ENCODE measurements around the gene NPAS3.

The NPAS3 gene

DNA sequence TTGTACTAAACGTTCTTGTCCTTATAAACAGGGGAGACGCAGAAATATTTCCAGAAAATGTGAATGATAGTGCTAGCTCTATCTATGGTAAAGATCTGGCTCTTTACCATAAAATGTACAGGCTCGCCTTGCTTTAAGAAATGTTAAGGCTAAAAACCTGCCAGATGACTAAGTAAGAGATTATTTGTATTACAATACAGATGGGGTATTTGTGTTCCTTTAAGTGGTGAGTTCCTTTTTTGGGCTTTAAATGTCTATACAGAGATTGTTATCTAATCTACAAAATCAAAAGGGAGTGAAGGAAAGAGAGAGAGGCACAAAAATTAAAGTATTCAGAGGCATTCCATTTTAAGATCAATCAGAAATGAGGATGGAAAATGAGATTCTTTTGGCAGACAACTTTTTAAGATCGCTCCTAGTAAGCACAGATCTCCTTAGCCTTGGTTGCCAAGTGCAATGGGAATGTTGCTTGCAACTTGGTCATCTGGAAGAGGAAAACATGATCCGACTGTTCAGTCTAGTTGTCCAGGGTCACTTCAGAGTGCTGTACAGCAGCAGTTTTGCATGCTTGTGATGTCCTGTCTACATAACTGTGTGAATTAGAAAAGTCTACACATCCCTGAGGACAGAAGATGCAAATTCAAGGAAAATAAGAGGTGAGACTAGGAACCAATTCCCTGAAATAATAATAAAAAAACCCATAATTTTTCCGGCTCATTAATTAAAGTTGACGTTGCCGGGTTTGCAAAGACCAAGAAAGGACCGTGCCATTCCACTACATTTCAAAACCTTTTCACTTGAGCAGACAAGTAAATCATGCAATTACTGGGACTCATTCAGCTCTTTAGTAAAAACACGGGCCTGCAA lies 631.4 kb downstream of the NPAS3 start:
- in situ Hi-C loops (cut with MboI; ENCODE audit: low sequenced_read_pairs): no loop called here

DNA sequence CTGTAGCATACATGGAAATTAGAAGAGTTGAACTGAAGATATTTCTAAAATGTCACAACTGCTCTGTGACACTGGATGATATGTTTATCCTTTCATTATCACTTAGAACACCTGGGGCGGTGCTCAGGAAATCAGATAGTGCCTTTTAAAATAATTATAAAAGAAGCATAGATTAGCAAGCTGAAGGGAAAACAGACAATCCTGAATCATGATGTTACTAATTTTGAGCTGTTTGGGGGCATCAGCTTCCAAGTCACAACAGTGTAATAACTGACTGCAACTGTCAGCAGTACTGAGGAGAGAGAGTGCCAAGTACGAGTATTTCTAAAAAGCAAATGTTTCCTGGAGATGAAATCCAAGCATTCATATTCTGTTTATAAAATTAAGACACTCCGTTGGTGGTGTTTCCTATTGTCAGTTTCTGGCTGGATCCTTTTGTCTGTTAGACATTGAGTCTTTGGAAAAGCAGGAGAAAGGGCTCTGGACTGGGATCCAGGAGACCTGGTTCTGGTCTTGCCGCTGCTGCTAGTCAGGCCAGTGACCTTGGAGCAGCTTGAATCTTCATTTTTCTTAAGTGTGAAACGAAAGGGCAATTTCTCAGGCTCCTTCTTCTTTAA lies 632.1 kb downstream of the NPAS3 start:
- in situ Hi-C loops (cut with MboI; ENCODE audit: low sequenced_read_pairs): no loop called here

DNA sequence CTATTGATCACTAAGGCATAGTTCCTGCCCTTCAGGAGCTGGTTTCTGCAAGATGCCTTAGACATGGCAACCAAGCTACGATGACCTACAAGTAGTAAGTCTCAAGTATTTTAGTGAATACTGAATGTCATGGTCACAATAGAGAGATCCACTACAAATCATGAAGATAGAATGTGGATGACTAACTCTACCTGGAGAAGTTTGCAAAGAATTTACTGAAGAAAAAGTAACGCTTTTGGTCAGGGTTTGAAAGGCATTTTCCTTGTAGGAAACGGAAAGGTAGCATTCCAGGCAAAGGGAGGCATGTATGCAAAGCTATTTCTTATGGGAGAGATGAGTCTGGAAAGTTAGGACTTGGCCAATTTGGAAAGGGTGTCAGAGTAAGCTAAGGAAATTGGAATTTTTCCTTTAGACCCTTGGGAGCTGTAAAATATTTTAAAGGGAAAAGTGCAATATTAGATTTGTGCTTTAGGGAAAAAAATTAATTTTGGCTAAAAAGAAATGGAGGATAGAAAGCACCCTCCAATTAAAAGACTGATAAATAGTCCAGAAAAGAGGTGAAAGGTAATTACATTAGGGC lies 634.7 kb downstream of the NPAS3 start:
- in situ Hi-C loops (cut with MboI; ENCODE audit: low sequenced_read_pairs): no loop called here

DNA sequence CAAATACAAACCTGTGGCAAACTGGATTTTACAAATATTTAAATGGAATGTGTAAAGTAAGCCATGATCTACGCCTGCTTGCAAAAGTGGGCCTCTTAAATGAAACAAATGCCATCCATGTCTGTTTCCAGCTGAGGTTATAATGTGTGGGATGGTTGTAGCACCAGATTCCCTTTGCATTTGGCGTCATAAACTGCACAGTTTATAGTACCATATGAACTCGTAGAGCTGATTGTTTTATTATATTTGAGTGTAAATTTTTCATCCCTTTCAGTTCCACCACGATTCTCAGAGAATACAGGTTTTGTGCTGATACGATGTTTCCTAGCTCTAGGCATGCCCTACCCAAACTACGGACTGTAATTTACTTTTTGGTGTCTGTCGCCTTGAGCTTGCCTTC lies 637.3 kb downstream of the NPAS3 start:
- in situ Hi-C loops (cut with MboI; ENCODE audit: low sequenced_read_pairs): no loop called here

DNA sequence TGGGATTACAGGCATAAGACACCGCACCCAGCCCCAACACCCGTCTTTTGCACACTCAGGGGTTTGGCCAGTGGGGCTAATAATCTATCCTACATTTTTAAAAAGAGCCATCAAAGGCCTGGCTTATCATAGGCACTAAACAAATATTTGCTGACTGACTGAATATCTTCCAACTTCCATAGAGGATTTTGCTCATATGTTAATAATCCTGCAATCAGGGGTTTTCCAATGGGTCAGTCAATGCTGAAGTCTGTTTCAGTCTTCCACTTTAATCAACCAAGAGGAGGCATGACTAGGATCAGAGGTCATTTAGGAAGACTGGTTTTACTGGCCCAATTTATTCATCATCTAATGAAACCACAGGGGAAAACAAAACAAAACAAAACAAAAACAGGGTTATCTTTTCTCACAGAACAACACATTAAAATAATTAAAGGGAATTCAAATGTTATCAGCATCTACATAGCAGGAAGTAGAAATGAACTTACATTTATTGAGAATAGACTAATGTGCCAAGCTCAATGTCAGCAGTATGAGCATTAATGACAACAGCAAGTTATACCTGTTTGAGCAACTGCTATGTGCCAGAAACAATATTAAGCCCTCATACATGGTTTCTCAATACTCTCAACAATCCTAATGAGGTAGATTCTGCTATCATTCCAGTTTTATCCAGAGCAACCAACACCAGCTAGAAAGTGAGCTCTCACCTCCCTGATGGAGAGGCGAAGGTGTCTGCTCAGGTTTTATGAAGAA lies 640.0 kb downstream of the NPAS3 start:
- in situ Hi-C loops (cut with MboI; ENCODE audit: low sequenced_read_pairs): no loop called here

DNA sequence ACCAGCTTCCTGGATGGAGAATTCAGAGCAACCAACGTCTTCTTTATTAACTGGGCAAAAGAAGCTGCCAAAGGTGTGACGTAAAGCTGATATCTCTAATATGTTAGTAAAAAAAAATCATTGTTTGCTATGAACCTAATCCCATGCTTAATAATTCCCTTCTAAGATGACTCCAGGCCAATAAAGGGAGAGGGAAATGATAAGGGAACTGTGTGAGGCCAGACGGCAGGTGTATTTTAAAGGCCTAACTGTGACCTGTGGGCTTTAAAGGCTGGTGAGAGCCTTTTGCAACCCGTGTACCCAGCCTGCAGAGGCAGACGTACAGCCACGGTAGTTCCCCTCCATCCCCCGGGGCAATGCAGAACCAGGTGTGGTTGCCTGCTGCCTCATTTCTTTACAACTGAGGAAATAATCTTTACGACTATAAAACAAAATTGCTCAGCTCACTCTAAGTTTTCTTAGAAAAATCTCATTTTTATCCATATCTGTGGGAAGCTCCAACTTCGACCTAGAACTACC lies 641.6 kb downstream of the NPAS3 start:
- in situ Hi-C loops (cut with MboI; ENCODE audit: low sequenced_read_pairs): no loop called here

DNA sequence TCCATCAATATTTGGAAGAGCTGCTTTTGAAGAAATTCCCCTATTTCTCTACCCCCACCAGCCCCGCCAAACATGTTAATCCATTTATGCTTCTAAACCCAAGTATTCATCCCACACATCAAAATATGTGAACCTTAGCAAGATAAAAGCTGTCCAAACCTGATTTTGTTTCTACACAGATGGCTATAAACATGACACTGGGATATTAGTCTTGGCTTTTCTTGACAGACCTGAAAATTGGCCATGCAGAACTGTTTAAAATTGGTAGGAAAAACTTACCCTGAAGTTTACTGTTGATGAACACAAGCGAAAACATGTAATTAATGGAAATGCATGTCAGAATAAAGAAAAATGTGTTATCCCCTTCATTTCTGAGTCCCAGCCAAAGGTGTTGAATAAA lies 642.2 kb downstream of the NPAS3 start:
- in situ Hi-C loops (cut with MboI; ENCODE audit: low sequenced_read_pairs): no loop called here

DNA sequence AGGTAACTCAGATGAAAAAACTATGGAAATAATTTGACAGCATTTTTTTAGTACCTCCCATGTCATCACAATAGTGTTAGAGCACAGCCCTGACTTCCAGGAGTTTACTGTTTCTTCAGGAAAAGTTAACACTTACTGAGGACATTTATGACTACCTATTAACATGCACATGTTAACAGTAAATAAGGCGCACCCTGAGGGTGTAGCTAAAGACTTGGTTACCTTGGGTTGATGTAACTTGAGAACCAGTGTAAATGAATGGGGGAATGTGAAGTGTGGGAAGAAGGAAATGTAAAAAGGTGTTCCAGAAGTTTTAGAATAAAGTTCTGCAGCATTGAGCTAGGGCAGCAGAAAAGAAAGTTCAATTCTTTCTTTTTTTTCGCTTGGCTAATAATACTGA lies 646.0 kb downstream of the NPAS3 start:
- in situ Hi-C loops (cut with MboI; ENCODE audit: low sequenced_read_pairs): no loop called here

DNA sequence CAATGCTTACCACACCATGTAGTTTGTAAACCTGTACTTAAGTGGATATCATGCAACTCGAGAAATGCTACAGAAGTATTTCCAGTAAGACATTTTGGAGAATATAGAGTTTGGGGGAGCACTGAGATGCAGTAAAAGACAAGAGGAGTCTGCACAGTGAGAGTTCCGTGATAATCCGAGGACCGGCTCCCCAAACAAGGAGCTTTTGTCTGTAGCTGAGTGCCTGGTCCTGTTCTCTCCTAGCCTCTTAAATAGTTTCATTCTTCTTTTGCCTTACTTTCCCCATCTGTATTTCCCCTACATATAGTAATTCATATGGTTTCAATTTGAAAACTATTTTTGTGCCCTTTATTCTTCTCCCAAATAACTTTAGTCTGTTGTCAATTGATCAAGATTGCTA lies 648.1 kb downstream of the NPAS3 start:
- in situ Hi-C loops (cut with MboI; ENCODE audit: low sequenced_read_pairs): no loop called here

DNA sequence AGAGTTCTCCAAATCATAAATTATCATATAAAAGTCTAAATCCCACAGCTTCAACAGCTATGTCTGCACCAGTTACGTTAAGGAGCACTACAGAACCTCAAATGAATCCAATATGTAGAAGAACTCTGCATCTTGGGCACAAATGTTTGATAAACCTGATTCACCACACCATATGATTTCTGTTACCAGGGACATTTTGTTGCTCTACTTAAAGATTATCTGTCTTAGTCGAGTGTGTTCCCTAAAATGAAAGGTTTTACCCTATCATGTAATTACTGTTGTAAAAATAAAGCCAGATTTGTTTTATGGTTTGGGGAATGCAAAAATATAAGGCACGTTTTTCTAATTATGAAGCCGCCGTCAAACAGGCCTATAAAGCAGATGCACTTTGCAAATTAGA lies 649.1 kb downstream of the NPAS3 start:
- in situ Hi-C loops (cut with MboI; ENCODE audit: low sequenced_read_pairs): no loop called here

DNA sequence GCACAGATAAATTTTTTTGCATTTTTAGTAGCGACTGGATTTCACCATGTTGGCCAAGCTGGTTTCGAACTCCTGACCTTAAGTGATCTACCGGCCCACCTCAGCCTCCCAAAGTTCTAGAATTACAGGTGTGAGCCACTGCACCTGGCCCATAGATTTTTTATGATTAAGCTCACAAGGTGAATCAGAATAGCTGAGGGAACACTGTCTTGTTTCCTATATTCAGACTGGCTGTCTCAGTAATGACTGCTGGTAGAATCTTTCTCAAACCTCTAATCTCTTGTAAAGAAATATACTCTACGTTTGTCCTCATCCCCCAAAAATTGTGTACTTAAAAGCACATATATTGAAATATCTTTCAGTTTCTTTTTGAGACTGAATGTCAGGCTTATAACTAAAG lies 650.1 kb downstream of the NPAS3 start:
- in situ Hi-C loops (cut with MboI; ENCODE audit: low sequenced_read_pairs): no loop called here

DNA sequence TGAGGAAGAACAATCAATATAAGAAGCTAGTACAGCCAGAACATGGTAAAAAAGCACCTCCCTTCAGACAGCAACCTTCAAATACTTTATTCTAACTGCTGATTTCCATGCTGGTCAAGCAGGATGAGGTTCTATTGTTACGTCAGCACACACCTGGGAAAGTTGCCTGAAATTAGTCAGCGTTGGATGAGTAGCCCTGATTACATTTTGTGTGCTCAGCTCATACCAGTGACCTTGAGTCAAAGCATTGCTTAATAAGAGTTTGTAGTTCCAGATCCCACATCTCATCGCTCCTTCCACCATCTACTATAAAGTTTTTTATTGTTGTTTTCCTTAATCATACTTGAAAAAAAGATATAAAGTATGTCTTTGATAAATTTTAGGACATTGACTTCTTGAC lies 650.7 kb downstream of the NPAS3 start:
- in situ Hi-C loops (cut with MboI; ENCODE audit: low sequenced_read_pairs): no loop called here

DNA sequence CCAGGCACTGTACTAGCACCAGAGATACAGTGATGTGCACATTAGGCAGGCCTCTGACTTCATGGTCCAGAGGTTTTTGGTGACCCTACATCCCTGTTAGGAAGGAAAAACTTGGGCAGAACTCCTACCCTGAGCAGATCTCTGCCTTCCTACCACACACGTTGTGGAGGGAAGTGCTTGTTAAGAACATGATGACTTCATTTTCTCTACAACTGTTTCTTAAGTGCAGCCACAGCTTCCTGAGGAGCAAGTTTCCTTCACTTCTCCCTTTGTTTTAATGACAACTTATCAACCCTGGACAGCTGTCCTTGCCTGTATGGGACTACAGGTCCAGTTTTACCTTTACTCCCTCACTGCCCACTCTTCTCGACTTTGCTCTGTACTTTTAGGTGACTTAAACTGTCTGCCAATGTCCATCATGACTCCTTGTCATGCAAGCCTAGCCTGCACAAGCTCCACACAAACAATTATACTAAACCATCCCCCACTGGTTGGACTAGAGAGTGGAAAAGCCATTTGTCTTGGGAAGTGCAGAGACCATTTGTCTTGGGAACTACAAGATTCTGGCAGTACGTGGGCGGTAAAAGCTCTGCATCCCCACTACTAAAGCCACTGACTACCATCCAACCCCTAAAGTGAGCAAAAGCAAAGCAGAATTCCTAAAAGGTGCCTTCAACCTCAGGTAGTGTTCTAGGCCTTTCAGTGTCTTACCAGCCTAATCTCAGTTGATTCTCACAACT lies 652.4 kb downstream of the NPAS3 start:
- in situ Hi-C loops (cut with MboI; ENCODE audit: low sequenced_read_pairs): no loop called here

DNA sequence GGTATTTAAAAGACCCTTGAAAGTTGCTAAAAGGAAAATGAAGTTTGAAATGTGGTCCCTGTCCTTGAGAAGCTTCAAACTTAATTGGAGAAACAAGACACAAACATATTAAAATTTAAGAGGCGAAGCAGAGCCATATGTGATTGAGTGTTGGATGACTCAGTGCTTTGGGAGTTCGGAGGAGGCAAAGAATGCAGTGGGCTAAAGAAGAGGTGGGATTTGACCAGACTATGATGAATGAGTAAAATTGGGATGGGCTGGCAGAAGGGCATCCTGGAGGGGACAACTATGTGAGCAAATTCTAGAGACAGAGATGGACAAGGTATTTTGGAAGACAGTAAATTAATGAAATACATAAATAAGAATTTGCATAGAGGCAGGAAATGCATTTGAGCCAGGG lies 653.6 kb downstream of the NPAS3 start:
- in situ Hi-C loops (cut with MboI; ENCODE audit: low sequenced_read_pairs): no loop called here

DNA sequence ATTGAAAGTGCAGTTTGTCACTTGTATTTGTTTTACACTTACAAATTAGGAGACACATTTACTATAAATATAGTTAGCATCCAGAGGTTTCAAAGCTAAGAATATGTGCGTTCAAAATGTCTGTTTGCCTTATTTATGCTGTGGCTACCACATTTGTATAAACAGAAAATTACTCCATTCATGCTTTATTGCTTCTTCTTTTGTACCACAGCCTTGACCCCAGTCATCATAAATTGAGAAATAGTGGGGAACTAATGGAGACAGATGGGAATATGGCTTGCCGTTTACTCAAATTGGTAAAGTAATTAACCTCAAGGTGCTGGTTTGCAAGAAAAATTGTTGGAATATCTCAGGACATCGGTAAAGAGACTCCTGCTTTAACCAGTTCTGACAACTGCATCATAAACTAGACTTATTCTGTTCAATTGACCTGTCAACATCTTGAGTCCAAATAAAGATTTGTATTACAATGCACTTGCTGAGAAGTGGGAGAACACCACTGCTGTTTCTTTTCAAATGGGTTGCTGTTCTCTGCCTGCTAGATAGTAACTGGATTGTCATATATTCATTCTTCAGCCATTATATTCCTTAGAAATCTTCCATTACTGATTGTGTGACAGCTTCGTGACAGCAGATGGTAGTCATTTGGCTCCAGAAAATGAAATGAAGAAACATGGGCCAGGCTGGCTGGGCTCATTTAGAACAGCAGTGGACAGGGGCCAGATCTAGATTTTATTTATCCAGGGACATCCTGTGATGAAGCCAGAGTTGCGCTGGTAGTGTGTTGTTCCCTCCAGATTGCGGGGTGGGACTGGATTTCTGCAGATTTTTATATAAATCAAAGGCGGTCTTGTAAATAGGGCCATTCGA lies 657.8 kb downstream of the NPAS3 start:
- in situ Hi-C loops (cut with MboI; ENCODE audit: low sequenced_read_pairs): no loop called here

DNA sequence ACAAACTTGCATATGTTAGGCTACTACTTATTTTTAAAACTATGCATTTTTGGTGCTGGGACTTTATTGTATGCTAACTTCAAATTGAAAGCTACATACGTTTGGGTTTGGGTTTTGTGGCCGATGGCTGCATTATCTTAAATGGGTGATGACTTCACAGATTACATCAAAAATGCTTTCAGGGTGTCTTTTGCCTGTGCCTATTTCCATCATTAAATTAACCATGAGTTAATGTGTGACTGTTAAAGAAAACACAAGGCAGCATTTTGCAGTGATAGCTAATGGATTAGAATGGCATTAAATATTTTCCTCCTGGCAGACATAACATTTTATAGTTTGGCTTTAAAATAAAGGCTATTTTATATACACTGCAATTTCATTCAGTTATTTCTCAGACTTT lies 659.9 kb downstream of the NPAS3 start:
- in situ Hi-C loops (cut with MboI; ENCODE audit: low sequenced_read_pairs): no loop called here

DNA sequence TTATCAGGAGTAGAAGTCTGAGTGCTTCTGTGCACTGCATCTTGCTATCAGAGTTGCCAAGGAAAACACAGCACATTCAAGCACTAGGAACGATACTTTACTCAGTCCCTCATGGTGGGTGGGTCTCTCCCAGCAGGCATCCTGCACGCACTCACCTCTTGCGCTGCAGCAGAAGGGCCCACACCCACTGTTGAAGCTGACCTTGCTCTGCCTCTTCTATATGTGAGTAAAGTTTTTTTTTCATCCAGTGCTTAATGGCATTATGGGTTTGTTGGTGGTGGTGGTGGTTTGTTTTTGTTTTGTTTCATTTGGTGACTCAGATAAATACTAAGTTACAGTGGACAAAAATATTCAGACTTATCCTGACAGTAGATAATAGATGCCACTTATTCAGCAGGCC lies 663.7 kb downstream of the NPAS3 start:
- in situ Hi-C loops (cut with MboI; ENCODE audit: low sequenced_read_pairs): no loop called here

DNA sequence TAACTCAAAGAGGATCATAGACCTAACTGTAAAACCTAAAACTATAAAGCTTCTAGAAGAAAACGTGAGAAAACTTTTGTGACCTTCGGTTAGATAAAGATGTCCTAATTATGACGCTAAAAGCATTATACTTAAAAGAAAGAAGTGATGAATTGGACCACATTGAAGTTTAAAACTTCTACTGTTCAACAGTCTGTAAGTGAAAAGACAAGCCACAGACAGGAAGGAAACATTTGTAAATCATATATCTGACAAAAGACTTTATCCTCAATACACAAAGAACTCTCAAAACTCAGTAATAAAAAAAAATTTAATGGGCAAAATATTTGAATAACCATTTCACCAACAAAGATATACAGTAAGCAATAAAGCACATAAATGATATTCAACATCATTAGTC lies 667.9 kb downstream of the NPAS3 start:
- in situ Hi-C loops (cut with MboI; ENCODE audit: low sequenced_read_pairs): no loop called here

DNA sequence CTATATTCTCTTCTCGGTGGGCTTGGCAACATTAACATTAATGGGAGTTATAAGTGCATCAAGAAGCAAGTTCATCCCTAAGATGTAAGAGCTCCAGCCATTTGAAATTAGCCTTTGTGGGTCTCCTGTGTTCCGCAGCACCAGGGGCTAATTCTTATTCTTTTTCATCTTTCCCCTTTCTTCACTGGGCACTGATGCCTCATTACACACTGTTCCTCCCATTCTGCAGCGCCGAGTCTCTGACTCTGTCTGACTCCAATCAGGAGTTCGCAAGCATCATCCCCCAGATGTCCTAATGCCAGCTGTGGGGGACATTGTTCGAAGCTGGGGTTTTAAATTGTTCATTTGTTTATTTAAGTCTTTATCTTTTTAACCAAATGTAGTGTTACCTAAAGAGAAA lies 670.9 kb downstream of the NPAS3 start:
- in situ Hi-C loops (cut with MboI; ENCODE audit: low sequenced_read_pairs): no loop called here

DNA sequence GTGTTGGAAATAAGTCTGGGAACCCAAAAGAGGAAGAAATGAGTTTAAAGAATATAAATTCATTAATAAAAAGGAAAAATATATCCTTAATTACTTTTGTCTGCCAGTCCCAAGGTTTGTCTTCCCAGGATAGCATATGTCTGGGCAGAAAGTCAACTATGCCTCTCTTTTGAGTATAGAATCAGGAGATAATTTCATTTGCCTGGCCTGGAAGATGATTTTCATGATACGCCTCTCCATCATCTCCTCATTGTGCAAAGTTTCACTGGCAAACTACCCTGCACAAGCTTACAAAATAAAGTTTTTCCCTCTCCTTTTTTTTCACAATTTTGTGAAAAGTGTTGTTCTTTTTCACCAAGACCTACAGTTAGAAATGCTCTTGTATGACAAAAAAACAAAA lies 671.4 kb downstream of the NPAS3 start:
- in situ Hi-C loops (cut with MboI; ENCODE audit: low sequenced_read_pairs): no loop called here

Measured in hTERT RPE-1 (cell line).